HepG2 (cell line): ENCODE data around the gene CFH. TPM values are rescaled to one million over a fixed set of nuclear protein-coding genes. Genes with fewer than 3 reads are reported as not detected.

Experiments
- ATAC-seq: fragments of 200-7000 bp; cut with Tn5 transposase; 3 replicates; pipeline ENCODE4 v1.9.1; 2020; ENCODE audit warnings: mild to moderate bottlenecking, moderate library complexity
- BruUV-seq: library from RNA; stranded (reverse); fragments of 400-500 nt; replicated peaks from 2 replicates; lab custom pipeline; 2021; lab: Mats Ljungman, UMichigan
- CTCF ChIA-PET: fragments of 300-600 bp; formaldehyde crosslinking; extraction: SDS; loops from one replicate; lab custom pipeline; 2021; ENCODE audit warnings: low total read pairs, inconsistent platforms, low intra/inter-chr PET ratio; lab: Yijun Ruan, JAX
- POLR2A ChIA-PET: fragments of 350-600 bp; sonication (Branson Sonifier 250); formaldehyde crosslinking; loops from one replicate; lab custom pipeline; 2020; ENCODE audit warnings: antibody characterized with exemption, inconsistent platforms; lab: Yijun Ruan, JAX
- DNase-seq: peaks from one replicate; pipeline ENCODE4 v3.0.0-alpha.2; 2015; ENCODE audit warnings: low spot score
- FAIRE-seq: peaks from 3 replicates; lab custom pipeline; 2011; peaks lifted over from hg19 to GRCh38; lab: Jason Lieb, UNC
- H2AFZ ChIP-seq: one replicate; pipeline ENCODE4 v1.6.1; 2011; ENCODE audit warnings: low read length, inconsistent platforms
- H3K27ac ChIP-seq: fragments of 300-600 bp; 3 replicates; pipeline ENCODE4 v1.8.0; 2011; ENCODE audit warnings: mixed run types, mild to moderate bottlenecking, mixed read lengths, low read length, inconsistent platforms; ENCODE audit not compliant: insufficient read depth; ENCODE audit errors: extremely low read length
- H3K27me3 ChIP-seq, 2 experiments: fragments of 200-600 bp in 1 of 2; 2 replicates in 1 of 2; 3 replicates in 1 of 2; pipeline versions ENCODE4 v1.6.0 to v1.8.0; 2011; ENCODE audit warnings: low read length in 2 of 2, mild to moderate bottlenecking in 2 of 2, moderate library complexity in 2 of 2, inconsistent platforms in 1 of 2; ENCODE audit not compliant: insufficient read depth in 2 of 2, control insufficient read depth in 1 of 2
- H3K36me3 ChIP-seq, 2 experiments: fragments of 200-600 bp in 1 of 2; replicated peaks in 1 of 2; 2 replicates in 1 of 2; 3 replicates in 1 of 2; pipeline versions ENCODE4 v1.5.1 to v1.8.0; 2011; ENCODE audit warnings: low read length in 2 of 2, inconsistent platforms in 1 of 2; ENCODE audit not compliant: insufficient read depth in 2 of 2, control insufficient read depth in 1 of 2
- H3K4me1 ChIP-seq: 2 replicates; pipeline ENCODE4 v1.5.1; 2012; ENCODE audit warnings: low read length, inconsistent platforms; ENCODE audit not compliant: insufficient read depth
- H3K4me2 ChIP-seq: 2 replicates; pipeline ENCODE4 v1.6.0; 2011; ENCODE audit warnings: low read depth, low read length, inconsistent platforms
- H3K4me3 ChIP-seq, 3 experiments: fragments of 200-600 bp in 1 of 3; sonication (generic), shearing (Covaris generic) in 1 of 3; replicated peaks in 1 of 3; 2 replicates each; pipeline ENCODE4 v1.5.1; 2011 to 2016; ENCODE audit warnings: low read length in 3 of 3, inconsistent platforms in 2 of 3, low read depth in 2 of 3, mild to moderate bottlenecking in 2 of 3, control low read depth in 1 of 3, mixed read lengths in 1 of 3; ENCODE audit not compliant: insufficient read depth in 1 of 3
- H3K79me2 ChIP-seq: one replicate; pipeline ENCODE4 v1.6.1; 2011; ENCODE audit warnings: low read length, inconsistent platforms; ENCODE audit not compliant: insufficient read depth
- H3K9ac ChIP-seq: 2 replicates; pipeline ENCODE4 v1.6.0; 2011; ENCODE audit warnings: mild to moderate bottlenecking, low read depth, low read length, inconsistent platforms; ENCODE audit not compliant: insufficient read depth
- H3K9me3 ChIP-seq: 2 replicates; pipeline ENCODE4 v1.5.1; 2012; ENCODE audit warnings: mild to moderate bottlenecking, low read length
- H4K20me1 ChIP-seq: 2 replicates; pipeline ENCODE4 v1.6.0; 2011; ENCODE audit warnings: inconsistent platforms, mild to moderate bottlenecking, low read length, moderate library complexity; ENCODE audit not compliant: insufficient read depth
- FOXK2 ChIP-seq: fragments of 450-650 bp; IDR thresholded peaks from 2 replicates; pipeline ENCODE4 v1.6.1; 2016
- GZF1 ChIP-seq: sonication (generic); formaldehyde crosslinking; IDR thresholded peaks from 2 replicates; pipeline ENCODE4 v1.5.1; 2020; ENCODE audit warnings: mild to moderate bottlenecking, missing genetic modification reagents
- KAT7 ChIP-seq: IDR thresholded peaks from 2 replicates; pipeline ENCODE4 v1.6.1; 2018; ENCODE audit warnings: borderline replicate concordance, missing compliant biosample characterization
- KLF12 ChIP-seq: sonication (generic); formaldehyde crosslinking; IDR thresholded peaks from 2 replicates; pipeline ENCODE4 v1.4.0; 2020; ENCODE audit warnings: missing genetic modification reagents, borderline replicate concordance
- PCBP2 ChIP-seq: fragments of 200-400 bp; formaldehyde crosslinking; optimal IDR thresholded peaks from 2 replicates; pipeline ENCODE3; 2018; ENCODE audit warnings: low read length, low read depth; ENCODE audit not compliant: poor library complexity, severe bottlenecking
- STAT5B ChIP-seq: sonication (generic); formaldehyde crosslinking; IDR thresholded peaks from 2 replicates; pipeline ENCODE4 v1.4.0; 2020; ENCODE audit warnings: missing genetic modification reagents
- TP53 ChIP-seq: sonication (generic); formaldehyde crosslinking; conservative IDR thresholded peaks from 2 replicates; pipeline ENCODE4 v1.4.0; 2020; ENCODE audit warnings: missing genetic modification reagents
- ZBTB20 ChIP-seq: sonication (generic); formaldehyde crosslinking; IDR thresholded peaks from 2 replicates; pipeline ENCODE4 v1.8.1; 2023; ENCODE audit warnings: missing genetic modification reagents, low read depth, mild to moderate bottlenecking, borderline replicate concordance
- ZFP36 ChIP-seq: fragments of 150-350 bp; IDR thresholded peaks from 2 replicates; pipeline ENCODE4 v1.6.1; 2018; ENCODE audit warnings: borderline replicate concordance, low read length, low read depth; ENCODE audit not compliant: partially characterized antibody
- ZNF3 ChIP-seq: IDR thresholded peaks from 2 replicates; pipeline ENCODE4 v1.7.0; 2017; ENCODE audit warnings: inconsistent platforms
- ZNF44 ChIP-seq: sonication (generic); formaldehyde crosslinking; IDR thresholded peaks from 2 replicates; pipeline ENCODE4 v1.5.1; 2020; ENCODE audit warnings: mild to moderate bottlenecking, missing genetic modification reagents
- ZNF468 ChIP-seq: sonication (generic); formaldehyde crosslinking; IDR thresholded peaks from 2 replicates; pipeline ENCODE4 v1.8.0; 2022; ENCODE audit warnings: mild to moderate bottlenecking, moderate library complexity, missing genetic modification reagents
- ZNF749 ChIP-seq: sonication (generic); formaldehyde crosslinking; IDR thresholded peaks from 2 replicates; pipeline ENCODE4 v1.8.0; 2022; ENCODE audit warnings: mild to moderate bottlenecking, missing genetic modification reagents, moderate library complexity, borderline replicate concordance
- ZNF761 ChIP-seq: sonication (generic); formaldehyde crosslinking; conservative IDR thresholded peaks from 2 replicates; pipeline ENCODE4 v1.4.0; 2020; ENCODE audit warnings: mild to moderate bottlenecking, missing genetic modification reagents
- WGBS: methylation state at CpG from one replicate; pipeline ENCODE4 v1.1.6; 2017; ENCODE audit warnings: low lambda C conversion rate; 5-methylcytosine and 5-hydroxymethylcytosine counted together
- in situ Hi-C: cut with HindIII; loops from 2 replicates; pipeline ENCODE4 v1.10.0; 2017; ENCODE audit warnings: low pct_unique_long_range_greater_than_20kb; ENCODE audit not compliant: extremely low pct_ligation_motif_present
- intact Hi-C: fragments of 100-400 bp; cut with micrococcal nuclease; formaldehyde crosslinking; loops from one replicate; pipeline ENCODE4 v1.10.0; 2022; ENCODE audit not compliant: unreplicated experiment
- polyA plus RNA-seq, 8 experiments: library from polyadenylated mRNA; depleted of rRNA in 3 of 8; stranded (reverse) in 7 of 8; unstranded in 1 of 8; fragments of >200 nt; fragmentation: Illumina TruSeq in 4 of 8; extraction: Trizol in 4 of 8; gene quantifications; 2 replicates each; pipeline versions ENCODE4 v1.2.1 to v1.2.3, GENCODE V29; 2011 to 2016; ENCODE audit warnings: low read depth in 4 of 8, missing spikeins in 1 of 8, mixed read lengths in 1 of 8; ENCODE audit not compliant: insufficient read depth in 1 of 8
- total RNA-seq, 5 experiments: library from RNA; depleted of rRNA; stranded (reverse); fragments of >200 nt; fragmentation: Illumina TruSeq; extraction: Trizol; gene quantifications; 2 replicates each; pipeline ENCODE4 v1.2.3, GENCODE V29; 2016; ENCODE audit warnings: low read depth in 1 of 5
- TF ChIP-seq, protein P1 (sequence below): sonication (generic); formaldehyde crosslinking; IDR thresholded peaks from 2 replicates; pipeline ENCODE4 v1.8.0; 2022; ENCODE audit warnings: mild to moderate bottlenecking, missing genetic modification reagents
- TF ChIP-seq, protein P2 (sequence below): sonication (generic); formaldehyde crosslinking; IDR thresholded peaks from 2 replicates; pipeline ENCODE4 v1.9.0; 2022; ENCODE audit warnings: low read depth, missing genetic modification reagents
- TF ChIP-seq, protein P3 (sequence below): sonication (generic); formaldehyde crosslinking; IDR thresholded peaks from 2 replicates; pipeline ENCODE4 v1.8.0; 2022; ENCODE audit warnings: low read depth, missing genetic modification reagents
- TF ChIP-seq, protein P4 (sequence below): IDR thresholded peaks from 2 replicates; pipeline ENCODE4 v1.6.1; 2016

Gene CFH
- total and polyA plus RNA-seq, 2 of the 13 experiments (the other 11 are each of a cell fraction or from before 2014, with no cell fraction given) = not detected

DNA sequence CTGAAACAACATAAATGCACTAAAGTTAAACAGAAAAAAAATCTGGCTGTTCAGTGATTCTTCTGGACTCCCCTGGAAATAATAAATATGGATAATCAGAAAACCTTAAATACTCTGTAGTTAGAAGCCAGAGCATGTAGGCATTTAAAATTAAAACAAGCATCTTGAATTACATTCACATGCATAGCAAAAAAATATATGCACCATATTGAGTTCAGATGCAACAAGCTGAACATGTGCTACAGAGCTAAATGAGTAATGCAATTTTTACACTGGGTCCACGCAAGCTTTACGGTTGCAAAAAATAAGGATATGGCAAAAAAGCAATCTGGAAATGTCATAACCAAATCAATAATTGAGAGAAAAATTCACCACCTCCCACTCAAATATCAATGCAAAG lies 32.1 kb upstream of the CFH start:
- H3K36me3 ChIP-seq = no peaks in the 10 kb centered on the region
- H3K27me3 ChIP-seq = no peaks in the 10 kb centered on the region
- ChIA-PET POLR2A (no interaction called here), CTCF (no interaction called here)
- H2AFZ ChIP-seq = no peak overlapping the region
- H3K4me1 ChIP-seq = no peaks in the 10 kb centered on the region
- no peak overlapping the region for H3K9ac ChIP-seq
- 48% methylated on average over 2 of the region's 2 CpGs for WGBS
- no peak for DNase-seq
- no peak for TF ChIP-seq FOXK2
- no peak for TF ChIP-seq ZFP36
- TF ChIP-seq, protein P1, sequence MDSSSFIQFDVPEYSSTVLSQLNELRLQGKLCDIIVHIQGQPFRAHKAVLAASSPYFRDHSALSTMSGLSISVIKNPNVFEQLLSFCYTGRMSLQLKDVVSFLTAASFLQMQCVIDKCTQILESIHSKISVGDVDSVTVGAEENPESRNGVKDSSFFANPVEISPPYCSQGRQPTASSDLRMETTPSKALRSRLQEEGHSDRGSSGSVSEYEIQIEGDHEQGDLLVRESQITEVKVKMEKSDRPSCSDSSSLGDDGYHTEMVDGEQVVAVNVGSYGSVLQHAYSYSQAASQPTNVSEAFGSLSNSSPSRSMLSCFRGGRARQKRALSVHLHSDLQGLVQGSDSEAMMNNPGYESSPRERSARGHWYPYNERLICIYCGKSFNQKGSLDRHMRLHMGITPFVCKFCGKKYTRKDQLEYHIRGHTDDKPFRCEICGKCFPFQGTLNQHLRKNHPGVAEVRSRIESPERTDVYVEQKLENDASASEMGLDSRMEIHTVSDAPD (CRISPR knock-in tag) = no peak
- no peak for TF ChIP-seq ZBTB20
- no peak for TF ChIP-seq GZF1
- TF ChIP-seq, protein P2, sequence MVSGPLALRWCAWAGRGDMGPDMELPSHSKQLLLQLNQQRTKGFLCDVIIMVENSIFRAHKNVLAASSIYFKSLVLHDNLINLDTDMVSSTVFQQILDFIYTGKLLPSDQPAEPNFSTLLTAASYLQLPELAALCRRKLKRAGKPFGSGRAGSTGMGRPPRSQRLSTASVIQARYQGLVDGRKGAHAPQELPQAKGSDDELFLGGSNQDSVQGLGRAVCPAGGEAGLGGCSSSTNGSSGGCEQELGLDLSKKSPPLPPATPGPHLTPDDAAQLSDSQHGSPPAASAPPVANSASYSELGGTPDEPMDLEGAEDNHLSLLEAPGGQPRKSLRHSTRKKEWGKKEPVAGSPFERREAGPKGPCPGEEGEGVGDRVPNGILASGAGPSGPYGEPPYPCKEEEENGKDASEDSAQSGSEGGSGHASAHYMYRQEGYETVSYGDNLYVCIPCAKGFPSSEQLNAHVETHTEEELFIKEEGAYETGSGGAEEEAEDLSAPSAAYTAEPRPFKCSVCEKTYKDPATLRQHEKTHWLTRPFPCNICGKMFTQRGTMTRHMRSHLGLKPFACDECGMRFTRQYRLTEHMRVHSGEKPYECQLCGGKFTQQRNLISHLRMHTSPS (CRISPR knock-in tag) = no peak
- no peak for TF ChIP-seq ZNF749
- TF ChIP-seq, protein P3, sequence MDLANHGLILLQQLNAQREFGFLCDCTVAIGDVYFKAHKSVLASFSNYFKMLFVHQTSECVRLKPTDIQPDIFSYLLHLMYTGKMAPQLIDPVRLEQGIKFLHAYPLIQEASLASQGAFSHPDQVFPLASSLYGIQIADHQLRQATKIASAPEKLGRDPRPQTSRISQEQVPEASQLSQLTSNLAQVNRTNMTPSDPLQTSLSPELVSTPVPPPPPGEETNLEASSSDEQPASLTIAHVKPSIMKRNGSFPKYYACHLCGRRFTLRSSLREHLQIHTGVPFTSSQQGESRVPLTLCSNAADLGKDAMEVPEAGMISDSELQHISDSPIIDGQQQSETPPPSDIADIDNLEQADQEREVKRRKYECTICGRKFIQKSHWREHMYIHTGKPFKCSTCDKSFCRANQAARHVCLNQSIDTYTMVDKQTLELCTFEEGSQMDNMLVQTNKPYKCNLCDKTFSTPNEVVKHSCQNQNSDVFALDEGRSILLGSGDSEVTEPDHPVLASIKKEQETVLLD = no peak
- TF ChIP-seq KAT7 (CRISPR knock-in tag) = no peak
- TF ChIP-seq, protein P4, sequence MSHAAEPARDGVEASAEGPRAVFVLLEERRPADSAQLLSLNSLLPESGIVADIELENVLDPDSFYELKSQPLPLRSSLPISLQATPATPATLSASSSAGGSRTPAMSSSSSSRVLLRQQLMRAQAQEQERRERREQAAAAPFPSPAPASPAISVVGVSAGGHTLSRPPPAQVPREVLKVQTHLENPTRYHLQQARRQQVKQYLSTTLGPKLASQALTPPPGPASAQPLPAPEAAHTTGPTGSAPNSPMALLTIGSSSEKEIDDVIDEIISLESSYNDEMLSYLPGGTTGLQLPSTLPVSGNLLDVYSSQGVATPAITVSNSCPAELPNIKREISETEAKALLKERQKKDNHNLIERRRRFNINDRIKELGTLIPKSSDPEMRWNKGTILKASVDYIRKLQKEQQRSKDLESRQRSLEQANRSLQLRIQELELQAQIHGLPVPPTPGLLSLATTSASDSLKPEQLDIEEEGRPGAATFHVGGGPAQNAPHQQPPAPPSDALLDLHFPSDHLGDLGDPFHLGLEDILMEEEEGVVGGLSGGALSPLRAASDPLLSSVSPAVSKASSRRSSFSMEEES (CRISPR knock-in tag) = no peak
- no peak for TF ChIP-seq STAT5B
- no peak for TF ChIP-seq ZNF44 (CRISPR knock-in tag)
- TF ChIP-seq ZNF3 (CRISPR knock-in tag) = no peak
- no peak for TF ChIP-seq ZNF468
- TF ChIP-seq PCBP2 = no peak
- TF ChIP-seq ZNF761 (CRISPR knock-in tag) = no peak
- no peak for TF ChIP-seq TP53
- TF ChIP-seq KLF12 (CRISPR knock-in tag) = no peak
- H3K27ac ChIP-seq = no peak overlapping the region
- no peaks in the 10 kb centered on the region for H3K9me3 ChIP-seq
- H3K79me2 ChIP-seq = no peaks in the 10 kb centered on the region
- FAIRE-seq = no peak
- H3K4me2 ChIP-seq = no peak overlapping the region
- H3K4me3 ChIP-seq = no peak overlapping the region
- H4K20me1 ChIP-seq = no peaks in the 10 kb centered on the region
- in situ Hi-C loops = no loop called here
- intact Hi-C loops = no loop called here
- ATAC-seq = no peak
- BruUV-seq = no TSS peak
